Heart right ventricle (tissue), 16 donors: ENCODE data around the gene KIF17. TPM values are rescaled to one million over a fixed set of nuclear protein-coding genes. Genes with fewer than 3 reads are reported as not detected.

Source experiments
- ATAC-seq, 8 donors: fragments of 200-7000 bp; cut with Tn5 transposase; one replicate each; pipeline ENCODE4 v1.9.1; 2020; ENCODE audit warnings: mild to moderate bottlenecking in 8 of 8, moderate library complexity in 8 of 8, moderate number of reproducible peaks in 1 of 8
- DNase-seq, 2 donors: peaks; one replicate each; pipeline ENCODE4 v3.0.0-alpha.2; 2020
- H3K27ac ChIP-seq, 10 donors: fragments of 200-600 bp; sonication (generic) in 2 of 10; one replicate each; pipeline versions ENCODE4 v1.5.0 to v1.8.0; 2020 to 2022; ENCODE audit warnings: mild to moderate bottlenecking in 3 of 10
- H3K27me3 ChIP-seq, 7 donors: fragments of 200-600 bp; one replicate each; pipeline ENCODE4 v1.8.0; 2021 to 2022; ENCODE audit warnings: mild to moderate bottlenecking in 2 of 7
- H3K36me3 ChIP-seq, 9 donors: fragments of 200-600 bp; sonication (generic) in 1 of 9; one replicate each; pipeline versions ENCODE4 v1.5.0 to v1.8.0; 2020 to 2022; ENCODE audit warnings: mild to moderate bottlenecking in 2 of 9
- H3K4me1 ChIP-seq, 9 donors: fragments of 200-600 bp; sonication (generic) in 1 of 9; one replicate each; pipeline versions ENCODE4 v1.5.0 to v1.8.0; 2020 to 2022; ENCODE audit warnings: mild to moderate bottlenecking in 4 of 9
- H3K4me3 ChIP-seq, 10 donors: fragments of 200-600 bp; sonication (generic) in 2 of 10; one replicate each; pipeline versions ENCODE4 v1.5.0 to v1.8.0; 2020 to 2022; ENCODE audit warnings: mild to moderate bottlenecking in 7 of 10, moderate library complexity in 2 of 10
- H3K9me3 ChIP-seq, 11 donors: fragments of 200-600 bp in 10 of 11; sonication (generic) in 2 of 11; one replicate each; pipeline versions ENCODE4 v1.5.0 to v1.8.0; 2013 to 2022; ENCODE audit warnings: mild to moderate bottlenecking in 2 of 11, control low read depth in 1 of 11, moderate library complexity in 1 of 11
- WGBS, 2 donors: extraction: QIAGEN DNeasy Blood & Tissue Kit; methylation state at CpG; one replicate each; pipeline ENCODE4 v1.1.7; 2013; ENCODE audit warnings: inconsistent platforms in 1 of 2; 5-methylcytosine and 5-hydroxymethylcytosine counted together
- intact Hi-C, 10 donors: fragments of 100-400 bp; cut with DNase I; formaldehyde crosslinking; loops; one replicate each; pipeline versions ENCODE4 v1.11.1 to v1.14.2; 2022
- long read RNA-seq, 3 donors: library from polyadenylated mRNA; unstranded; transcript quantifications; one replicate each; pipeline ENCODE4 v2.0.0, GENCODE V29; 2020 to 2021
- polyA plus RNA-seq, 2 donors: library from polyadenylated mRNA; stranded (reverse); fragments of 200-250 nt; gene quantifications; one replicate each; pipeline ENCODE4 v1.2.3, GENCODE V29; 2013
- total RNA-seq, 10 donors: library from RNA; stranded (reverse); fragmentation: NEBNext Ultra II Directional in 3 of 10; extraction: Animal tissue kit (Norgen Biotek cat#: 25700) in 3 of 10; gene quantifications; one replicate each; pipeline versions ENCODE4 v1.2.1 to v1.2.4, GENCODE V29; 2021 to 2023
- TF ChIP-seq, protein P1 (sequence below), 9 donors: fragments of 200-600 bp; sonication (generic) in 2 of 9; IDR thresholded peaks; one replicate each; pipeline versions ENCODE4 v1.5.0 to v1.8.0; 2021 to 2022; ENCODE audit warnings: antibody characterized with exemption in 9 of 9, mild to moderate bottlenecking in 5 of 9, moderate library complexity in 1 of 9
- donor health status: Arrhythmogenic right ventricular cardiomyopathy.
- donor health status: ischemic (EF 13 %, LVEDD 7.1; RV severe dilation, severe dysfunction).
- donor health status: healthy with polysubstance abuse.
- donor health status: DM: no; HTN: yes; CAD: no.
- donor health status: DM: no; HTN: no; CAD: no.
- donor health status: ischemic (EF 25% LVEDD 6.9; RV normal size, moderate dysfunction).
- donor health status: ischemic (EF 25% LVEDD 5.7; RV mildly dilated, moderate dysfunction).
- donor health status: healthy.
- donor health status: DM: yes; HTN: yes; CAD: no.
- donor health status: Ischemic cardiomyopathy.
- donor health status: ischemic (EF 35%, LVEDD 5.7; RV mildly dilated, moderate dysfunction).
- donor health status: nonischemic (EF 11% LVEDD 7.7; RV severe dilation, severe dysfunction).
- donor health status: DM: yes; HTN: yes; CAD: no.
- donor health status: PGD.
- donor health status: ischemic (EF 29% LVEDD 5.4; RV normal size, mild dysfunction).
- donor health status: nonischemic (EF 23%, LVEDD 6.1; RV moderate dilation, normal function).

Gene KIF17
- 1 to 10 TPM; 2.7 to 7.0 (median 5.0) TPM for total RNA-seq
- polyA plus RNA-seq: 1 to 10 TPM; 4.6 to 7.5 TPM
- long read RNA-seq, donor 1, partial matches to known transcripts: 2 of 4 reads
- long read RNA-seq, donor 1, other reads (novel, unspliced or antisense): 1 of 4 reads
- long read RNA-seq, donor 2, partial matches to known transcripts: 1 of 4 reads
- long read RNA-seq, donor 2, other reads (novel, unspliced or antisense): 3 of 4 reads
- long read RNA-seq, donor 3, partial matches to known transcripts: 2 of 3 reads
- long read RNA-seq, donor 3, other reads (novel, unspliced or antisense): 0 of 3 reads

- TF ChIP-seq, protein P1, sequence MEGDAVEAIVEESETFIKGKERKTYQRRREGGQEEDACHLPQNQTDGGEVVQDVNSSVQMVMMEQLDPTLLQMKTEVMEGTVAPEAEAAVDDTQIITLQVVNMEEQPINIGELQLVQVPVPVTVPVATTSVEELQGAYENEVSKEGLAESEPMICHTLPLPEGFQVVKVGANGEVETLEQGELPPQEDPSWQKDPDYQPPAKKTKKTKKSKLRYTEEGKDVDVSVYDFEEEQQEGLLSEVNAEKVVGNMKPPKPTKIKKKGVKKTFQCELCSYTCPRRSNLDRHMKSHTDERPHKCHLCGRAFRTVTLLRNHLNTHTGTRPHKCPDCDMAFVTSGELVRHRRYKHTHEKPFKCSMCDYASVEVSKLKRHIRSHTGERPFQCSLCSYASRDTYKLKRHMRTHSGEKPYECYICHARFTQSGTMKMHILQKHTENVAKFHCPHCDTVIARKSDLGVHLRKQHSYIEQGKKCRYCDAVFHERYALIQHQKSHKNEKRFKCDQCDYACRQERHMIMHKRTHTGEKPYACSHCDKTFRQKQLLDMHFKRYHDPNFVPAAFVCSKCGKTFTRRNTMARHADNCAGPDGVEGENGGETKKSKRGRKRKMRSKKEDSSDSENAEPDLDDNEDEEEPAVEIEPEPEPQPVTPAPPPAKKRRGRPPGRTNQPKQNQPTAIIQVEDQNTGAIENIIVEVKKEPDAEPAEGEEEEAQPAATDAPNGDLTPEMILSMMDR (IDR thresholded peaks at IDR 0.05): no peak
- DNase-seq: peak; percentile 64 to 85
- intact Hi-C loops: no loop called here
- peak; percentile 61 to 89 (median 78) for ATAC-seq
- H3K27me3 ChIP-seq: peaks cover 0 to 44% (median 20%) of the 10 kb centered on the region in 7 donors
- no peaks in the 10 kb centered on the region for H3K9me3 ChIP-seq
- WGBS, 2 donors: 1 to 2% methylated on average over 81 to 112 of the region's 112 CpGs
- H3K36me3 ChIP-seq: no peaks in the 10 kb centered on the region
- peaks cover 0 to 10% (median 5%) of the 10 kb centered on the region in 9 donors for H3K4me1 ChIP-seq
- H3K27ac ChIP-seq: no peak within 1 kb of the TSS
- peak within 1 kb of the TSS in 9 of 10 donors; percentile 31 to 59 (median 47) for H3K4me3 ChIP-seq
Measured at GRCh38 chr1:20717452-20718342, at the start of gene KIF17. Gene KIF17, minus strand, starts transcription at chr1:20718007. Its CDS starts 301 bp downstream, at chr1:20717706.

GRCh38 chr1:20767271-20767670, 49.5 kb upstream of the KIF17 start:
- Histone ChIP-seq H3K4me3 (no peak overlapping the region), H3K27ac (peak overlapping the region in 2 of 10 donors; percentile 22 to 41), H3K27me3 (no peaks in the 10 kb centered on the region), H3K4me1 (peaks cover 0 to 13% (median 0%) of the 10 kb centered on the region in 9 donors), H3K36me3 (peaks cover 0 to 100% (median 74%) of the 10 kb centered on the region in 9 donors), H3K9me3 (no peaks in the 10 kb centered on the region)
- TF ChIP-seq, protein P1 (IDR thresholded peaks at IDR 0.05): no peak
- DNase-seq (no peak), ATAC-seq (peak in 7 of 8 donors; percentile 33 to 86 (median 79))
- intact Hi-C loops: no loop called here

DNA sequence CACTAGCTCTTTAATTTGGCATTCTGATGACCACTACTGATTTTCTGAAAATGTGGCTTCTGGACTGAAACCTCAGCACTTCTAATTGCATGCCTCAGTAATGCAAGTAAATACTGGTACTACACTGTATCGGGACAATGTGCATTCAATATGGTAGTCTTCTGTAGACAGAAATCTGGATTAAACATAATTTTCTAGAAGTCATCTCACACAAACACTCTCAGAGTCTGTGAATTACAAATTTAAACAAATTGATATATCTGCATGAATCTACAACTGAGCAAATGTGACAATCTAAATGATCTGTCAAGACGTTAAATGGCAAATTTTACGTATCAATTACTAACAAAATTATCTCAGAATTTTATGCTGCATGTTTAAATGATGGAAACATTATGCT, 45.6 kb upstream of the KIF17 start:
- Histone ChIP-seq H3K27me3 (no peaks in the 10 kb centered on the region), H3K9me3 (no peaks in the 10 kb centered on the region), H3K36me3 (peaks cover 0 to 100% (median 84%) of the 10 kb centered on the region in 9 donors), H3K4me1 (peaks cover 0 to 13% (median 0%) of the 10 kb centered on the region in 9 donors), H3K4me3 (no peak overlapping the region), H3K27ac (no peak overlapping the region)
- no peak for ATAC-seq
- no peak for DNase-seq
- intact Hi-C loops: no loop called here
- 94 to 97% methylated on average over 3 of the region's 3 CpGs for WGBS, 2 donors
- TF ChIP-seq, protein P1 (IDR thresholded peaks at IDR 0.05): no peak

GRCh38 chr1:20760322-20760721, 42.5 kb upstream of the KIF17 start:
- ATAC-seq: no peak
- 86 to 92% methylated on average over 6 of the region's 6 CpGs for WGBS, 2 donors
- Histone ChIP-seq H3K27ac (no peak overlapping the region), H3K4me3 (no peak overlapping the region), H3K27me3 (no peaks in the 10 kb centered on the region), H3K36me3 (peaks cover 0 to 100% (median 81%) of the 10 kb centered on the region in 9 donors), H3K9me3 (no peaks in the 10 kb centered on the region), H3K4me1 (no peaks in the 10 kb centered on the region)
- intact Hi-C loops: no loop called here
- DNase-seq: no peak
- TF ChIP-seq, protein P1 (IDR thresholded peaks at IDR 0.05): no peak
